NT2/D1 (cell line): ENCODE results near the gene P2RX2.

Source experiments
- SUZ12 ChIP-seq: IDR thresholded peaks from 2 replicates; pipeline ENCODE4 v1.6.1; 2011; ENCODE audit not compliant: insufficient read length, insufficient read depth; ENCODE audit errors: extremely low read depth
- YY1 ChIP-seq: IDR thresholded peaks from 2 replicates; pipeline ENCODE4 v1.6.1; 2011; ENCODE audit not compliant: insufficient read length, insufficient read depth
- ZNF274 ChIP-seq: IDR thresholded peaks from 2 replicates; pipeline ENCODE4 v1.6.1; 2011; ENCODE audit warnings: mild to moderate bottlenecking, low read depth, low read length

DNA sequence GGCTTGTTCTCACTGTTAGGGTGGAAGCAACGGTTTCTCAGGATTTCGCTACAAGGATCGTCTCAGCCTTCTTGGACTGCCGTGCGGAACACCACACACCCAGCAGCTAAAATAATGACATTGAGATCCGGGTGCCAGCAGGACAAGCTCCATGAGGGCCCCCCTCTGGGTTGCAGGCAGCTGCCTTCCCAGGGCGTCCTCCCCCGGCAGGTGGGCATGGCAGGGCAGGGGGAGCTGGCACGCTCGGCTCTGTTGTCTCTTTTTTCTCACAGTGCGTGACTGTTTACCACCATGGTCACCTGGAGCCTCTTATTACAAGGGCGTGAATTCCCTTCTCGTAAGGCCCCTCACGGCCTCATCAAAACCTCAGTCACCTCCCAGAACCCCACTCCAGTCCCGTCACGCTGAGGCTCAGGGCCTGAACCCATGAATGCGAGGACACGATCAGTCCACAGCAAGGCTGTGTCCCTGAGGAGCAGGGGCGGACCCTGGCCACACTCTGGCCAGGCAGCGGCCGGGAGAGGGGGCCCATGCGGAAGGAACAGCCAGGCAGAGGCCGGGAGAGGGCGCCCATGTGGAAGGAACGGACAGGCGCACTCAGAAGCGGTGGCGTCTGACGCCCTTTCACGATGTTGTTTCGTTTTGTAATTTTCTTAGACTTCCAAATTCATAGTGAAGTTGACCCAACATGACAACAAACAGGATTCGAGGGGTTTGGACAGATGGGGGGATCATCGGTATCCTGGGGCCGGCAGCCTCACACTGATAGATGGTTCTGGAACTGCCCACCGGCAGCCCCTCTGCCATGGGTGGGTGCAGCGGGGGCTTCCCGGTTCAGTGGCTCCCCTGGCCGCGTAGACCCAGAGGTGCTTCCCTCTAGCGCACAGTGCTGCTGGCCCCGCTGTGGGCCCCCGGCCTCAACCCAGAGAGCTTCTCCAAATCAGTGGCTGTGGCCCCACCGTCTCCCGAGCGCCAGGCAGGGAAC is 18.2 kb upstream of the P2RX2 start:
- TF ChIP-seq SUZ12 = no peak
- TF ChIP-seq ZNF274 = no peak
- no peak for TF ChIP-seq YY1
